Natural killer cell (primary cell): ENCODE data around the gene NEIL1. TPM values are rescaled to one million over a fixed set of nuclear protein-coding genes. Genes with fewer than 3 reads are reported as not detected.

ENCODE experiments used
- ATAC-seq, 3 donors: fragments of 150-1000 bp in 2 of 3; fragments of 200-7000 bp in 1 of 3; cut with Tn5 transposase; 1 replicate in 1 of 3; 2 replicates in 2 of 3; pipeline ENCODE4 v1.10.0; 2021; ENCODE audit warnings: mild to moderate bottlenecking in 2 of 3, moderate library complexity in 2 of 3
- DNase-seq, 2 donors: peaks; one replicate each; pipeline versions ENCODE4 v3.0.0 to v3.0.0-alpha.2; 2013 to 2021; ENCODE audit warnings: mixed read lengths in 1 of 2
- H3K27ac ChIP-seq: one replicate; pipeline ENCODE4 v1.5.1; 2013; ENCODE audit warnings: mild to moderate bottlenecking, low read length
- H3K27me3 ChIP-seq: one replicate; pipeline ENCODE4 v1.6.1; 2013; ENCODE audit warnings: low read length; ENCODE audit not compliant: control insufficient read depth, insufficient read depth
- H3K36me3 ChIP-seq: one replicate; pipeline ENCODE4 v1.6.1; 2013; ENCODE audit warnings: low read length; ENCODE audit not compliant: control insufficient read depth, insufficient read depth
- H3K4me1 ChIP-seq: one replicate; pipeline ENCODE4 v1.6.1; 2013; ENCODE audit warnings: low read length; ENCODE audit not compliant: control insufficient read depth, insufficient read depth
- H3K4me3 ChIP-seq: one replicate; pipeline ENCODE4 v1.5.1; 2013; ENCODE audit warnings: low read length
- H3K9me3 ChIP-seq: one replicate; pipeline ENCODE4 v1.6.1; 2013; ENCODE audit warnings: low read length; ENCODE audit not compliant: control insufficient read depth, insufficient read depth
- H3K27ac Mint-ChIP-seq, 2 donors: one replicate each; pipeline ENCODE4 v1.8.0; 2022; ENCODE audit warnings: mild to moderate bottlenecking in 2 of 2, mixed read lengths in 2 of 2, moderate library complexity in 1 of 2
- H3K27me3 Mint-ChIP-seq, 2 donors: one replicate each; pipeline ENCODE4 v1.8.0; 2022; ENCODE audit warnings: low read depth in 2 of 2, mixed read lengths in 2 of 2
- H3K36me3 Mint-ChIP-seq: one replicate; pipeline ENCODE4 v1.8.0; 2022; ENCODE audit warnings: mixed read lengths
- H3K4me1 Mint-ChIP-seq, 2 donors: one replicate each; pipeline ENCODE4 v1.8.0; 2022; ENCODE audit warnings: mixed read lengths in 2 of 2
- H3K4me3 Mint-ChIP-seq: one replicate; pipeline ENCODE4 v1.8.0; 2022; ENCODE audit warnings: mild to moderate bottlenecking, moderate library complexity, mixed read lengths
- H3K9me3 Mint-ChIP-seq, 2 donors: one replicate each; pipeline ENCODE4 v1.8.0; 2022; ENCODE audit warnings: mixed read lengths in 2 of 2
- CTCF ChIP-seq: fragments of 200-600 bp; IDR thresholded peaks from one replicate; pipeline ENCODE4 v1.8.0; 2022; ENCODE audit warnings: antibody characterized with exemption
- WGBS: methylation state at CpG from one replicate; pipeline ENCODE4 v1.1.7; 2013; ENCODE audit warnings: missing lambda C conversion rate; ENCODE audit not compliant: insufficient coverage; 5-methylcytosine and 5-hydroxymethylcytosine counted together
- intact Hi-C: fragments of 100-400 bp; cut with micrococcal nuclease; formaldehyde crosslinking; loops from one replicate; pipeline ENCODE4 v1.14.2; 2022
- total RNA-seq, 4 donors: library from RNA; stranded (reverse); fragments of 120-200 nt in 1 of 4; gene quantifications; one replicate each; pipeline versions ENCODE4 v1.2.3 to v1.2.4, GENCODE V29; 2013 to 2022

Gene NEIL1
- total RNA-seq, 3 donors from 2014 or later (not counting 1 experiment from before 2014, with no cell fraction given) = 97.1 to 324 (median 112) TPM

- H3K27me3 Mint-ChIP-seq = no peaks in the 10 kb centered on the region
- ATAC-seq (no peak), DNase-seq (no peak)
- peaks cover 42% of the 10 kb centered on the region for H3K36me3 ChIP-seq
- intact Hi-C loops = loop anchor here (10.0 kb wide), 1 partner anchor 280 kb away; the partner anchor contains the start of genes IMP3 and SNX33
- no peak overlapping the region for H3K4me3 Mint-ChIP-seq
- H3K4me1 Mint-ChIP-seq = peaks cover 13 to 26% of the 10 kb centered on the region in 2 donors
- H3K27me3 ChIP-seq = no peaks in the 10 kb centered on the region
- H3K9me3 Mint-ChIP-seq = no peaks in the 10 kb centered on the region
- TF ChIP-seq CTCF = no peak
- H3K36me3 Mint-ChIP-seq = no peaks in the 10 kb centered on the region
- WGBS = 100% methylated on average over 6 of the region's 6 CpGs
- no peak overlapping the region for H3K27ac Mint-ChIP-seq
- H3K27ac ChIP-seq = no peak overlapping the region
- H3K4me1 ChIP-seq = peaks cover 16% of the 10 kb centered on the region
- no peaks in the 10 kb centered on the region for H3K9me3 ChIP-seq
- no peak overlapping the region for H3K4me3 ChIP-seq
These were observed 18.0 kb downstream of the NEIL1 start for GRCh38 chr15:75364881-75365280.

GRCh38 chr15:75366163-75366562, 19.3 kb downstream of the NEIL1 start:
- no peak for ATAC-seq

GRCh38 chr15:75367006-75367405, 20.2 kb downstream of the NEIL1 start:
- no peaks in the 10 kb centered on the region for H3K9me3 ChIP-seq
- no peaks in the 10 kb centered on the region for H3K9me3 Mint-ChIP-seq
- H3K4me1 Mint-ChIP-seq = peaks cover 14 to 21% of the 10 kb centered on the region in 2 donors
- H3K4me3 ChIP-seq = no peak overlapping the region
- H3K27me3 ChIP-seq = no peaks in the 10 kb centered on the region
- ATAC-seq (no peak), DNase-seq (no peak)
- TF ChIP-seq CTCF = no peak
- no peaks in the 10 kb centered on the region for H3K36me3 Mint-ChIP-seq
- H3K4me1 ChIP-seq = peaks cover 16% of the 10 kb centered on the region
- peaks cover 35% of the 10 kb centered on the region for H3K36me3 ChIP-seq
- peak overlapping the region; percentile 90 to 92 for H3K27ac Mint-ChIP-seq
- H3K4me3 Mint-ChIP-seq = peak overlapping the region; percentile 89
- H3K27me3 Mint-ChIP-seq = no peaks in the 10 kb centered on the region
- H3K27ac ChIP-seq = peak overlapping the region; percentile 93
- intact Hi-C loops = loop anchor here (10.0 kb wide), 1 partner anchor 278 kb away; the partner anchor contains the start of genes IMP3 and SNX33

More at GRCh38 chr15:75366163-75366562, 19.3 kb downstream of the NEIL1 start:
- no peak for TF ChIP-seq CTCF
- Histone ChIP-seq H3K9me3 (no peaks in the 10 kb centered on the region), H3K4me1 (peaks cover 16% of the 10 kb centered on the region), H3K36me3 (peaks cover 35% of the 10 kb centered on the region), H3K27ac (no peak overlapping the region), H3K4me3 (no peak overlapping the region), H3K27me3 (no peaks in the 10 kb centered on the region)
- Mint-ChIP-seq H3K27ac (peak overlapping the region; percentile 90 to 92), H3K4me1 (peaks cover 14 to 21% of the 10 kb centered on the region in 2 donors), H3K9me3 (no peaks in the 10 kb centered on the region), H3K4me3 (no peak overlapping the region), H3K36me3 (no peaks in the 10 kb centered on the region), H3K27me3 (no peaks in the 10 kb centered on the region)
- intact Hi-C loops = loop anchor here (10.0 kb wide), 1 partner anchor 279 kb away; the partner anchor contains the start of genes IMP3 and SNX33
- 89% methylated on average over 3 of the region's 3 CpGs for WGBS
- DNase-seq = no peak

- no peaks in the 10 kb centered on the region for H3K27me3 Mint-ChIP-seq
- peaks cover 35% of the 10 kb centered on the region for H3K36me3 ChIP-seq
- H3K27me3 ChIP-seq = no peaks in the 10 kb centered on the region
- peaks cover 14 to 21% of the 10 kb centered on the region in 2 donors for H3K4me1 Mint-ChIP-seq
- TF ChIP-seq CTCF = peak; percentile 56
- DNase-seq (no peak), ATAC-seq (no peak)
- H3K36me3 Mint-ChIP-seq = no peaks in the 10 kb centered on the region
- H3K9me3 ChIP-seq = no peaks in the 10 kb centered on the region
- peak overlapping the region; percentile 90 to 92 for H3K27ac Mint-ChIP-seq
- peak overlapping the region; percentile 57 for H3K4me3 ChIP-seq
- peak overlapping the region; percentile 89 for H3K4me3 Mint-ChIP-seq
- WGBS = 55% methylated on average over 7 of the region's 7 CpGs
- H3K9me3 Mint-ChIP-seq = no peaks in the 10 kb centered on the region
- peaks cover 16% of the 10 kb centered on the region for H3K4me1 ChIP-seq
- intact Hi-C loops = loop anchor here (10.0 kb wide), 1 partner anchor 277 kb away; the partner anchor contains the start of genes IMP3 and SNX33
- peak overlapping the region; percentile 93 for H3K27ac ChIP-seq
These were observed 20.6 kb downstream of the NEIL1 start for GRCh38 chr15:75367406-75367912.
